OCI-LY1 (cell line): Measurements from ENCODE around the gene CNTNAP5.

Experiments used
- H2AFZ ChIP-seq: fragments of 200-600 bp; sonication (generic), shearing (Covaris generic); 2 replicates; pipeline ENCODE4 v1.6.0; 2014; ENCODE audit warnings: antibody characterized with exemption, mild to moderate bottlenecking, low read length
- H3F3A ChIP-seq: fragments of 200-600 bp; sonication (generic), shearing (Covaris generic); 2 replicates; pipeline ENCODE4 v1.6.0; 2014; ENCODE audit warnings: mild to moderate bottlenecking, antibody characterized with exemption, low read length, moderate library complexity; ENCODE audit not compliant: insufficient read depth
- H3K27ac ChIP-seq: fragments of 200-600 bp; sonication (generic); 2 replicates; pipeline ENCODE4 v1.5.1; 2014; ENCODE audit warnings: low read length, mixed run types, mild to moderate bottlenecking, low read depth; ENCODE audit not compliant: poor library complexity, severe bottlenecking
- H3K27me3 ChIP-seq: fragments of 200-600 bp; sonication (generic); 2 replicates; pipeline ENCODE4 v1.6.0; 2014; ENCODE audit warnings: antibody characterized with exemption, mild to moderate bottlenecking, low read length, moderate library complexity; ENCODE audit not compliant: insufficient read depth
- H3K36me3 ChIP-seq: fragments of 200-600 bp; sonication (generic); 2 replicates; pipeline ENCODE4 v1.6.1; 2014; ENCODE audit warnings: mild to moderate bottlenecking, antibody characterized with exemption, low read length, moderate library complexity, mixed read lengths; ENCODE audit not compliant: insufficient read depth
- H3K4me1 ChIP-seq: fragments of 200-600 bp; sonication (generic); 2 replicates; pipeline ENCODE4 v1.5.1; 2014; ENCODE audit warnings: mild to moderate bottlenecking, low read length, moderate library complexity; ENCODE audit not compliant: insufficient read depth, severe bottlenecking
- H3K4me2 ChIP-seq: fragments of 200-600 bp; sonication (generic), shearing (Covaris generic); 2 replicates; pipeline ENCODE4 v1.6.1; 2014; ENCODE audit warnings: low read length
- H3K4me3 ChIP-seq: fragments of 200-600 bp; sonication (generic); 2 replicates; pipeline ENCODE4 v1.5.1; 2014; ENCODE audit warnings: low read length, low read depth, mild to moderate bottlenecking, mixed read lengths; ENCODE audit not compliant: poor library complexity, severe bottlenecking
- H3K79me2 ChIP-seq: fragments of 200-600 bp; shearing (Covaris generic); 2 replicates; pipeline ENCODE4 v1.6.1; 2016; ENCODE audit warnings: mixed run types, low read length, mixed read lengths; ENCODE audit not compliant: insufficient read depth
- H3K9ac ChIP-seq: fragments of 200-600 bp; sonication (generic), shearing (Covaris generic); 2 replicates; pipeline ENCODE4 v1.6.1; 2014; ENCODE audit warnings: mild to moderate bottlenecking, low read length, mixed read lengths
- H3K9me2 ChIP-seq: fragments of 200-600 bp; sonication (generic), shearing (Covaris generic); 2 replicates; pipeline ENCODE4 v1.6.1; 2014; ENCODE audit warnings: low read depth, mild to moderate bottlenecking, low read length, mixed read lengths
- H3K9me3 ChIP-seq: fragments of 200-600 bp; shearing (Covaris generic); 2 replicates; pipeline ENCODE4 v1.6.1; 2014; ENCODE audit warnings: low read length, mixed read lengths
- H4K20me1 ChIP-seq: fragments of 200-600 bp; sonication (generic), shearing (Covaris generic); 2 replicates; pipeline ENCODE4 v1.6.0; 2016; ENCODE audit warnings: mild to moderate bottlenecking, low read length; ENCODE audit not compliant: insufficient read depth
- CTCF ChIP-seq: fragments of 200-600 bp; sonication (generic), shearing (Covaris generic); IDR thresholded peaks from 2 replicates; pipeline ENCODE4 v1.5.1; 2017; ENCODE audit warnings: mild to moderate bottlenecking, antibody characterized with exemption, low read length, moderate library complexity, mixed read lengths
- EZH2 ChIP-seq: fragments of 200-600 bp; sonication (generic), shearing (Covaris generic); IDR thresholded peaks from 2 replicates; pipeline ENCODE4 v1.8.0; 2017; ENCODE audit warnings: borderline replicate concordance, mixed run types, mild to moderate bottlenecking, antibody characterized with exemption, low read length, moderate library complexity, mixed read lengths

The CNTNAP5 gene

DNA sequence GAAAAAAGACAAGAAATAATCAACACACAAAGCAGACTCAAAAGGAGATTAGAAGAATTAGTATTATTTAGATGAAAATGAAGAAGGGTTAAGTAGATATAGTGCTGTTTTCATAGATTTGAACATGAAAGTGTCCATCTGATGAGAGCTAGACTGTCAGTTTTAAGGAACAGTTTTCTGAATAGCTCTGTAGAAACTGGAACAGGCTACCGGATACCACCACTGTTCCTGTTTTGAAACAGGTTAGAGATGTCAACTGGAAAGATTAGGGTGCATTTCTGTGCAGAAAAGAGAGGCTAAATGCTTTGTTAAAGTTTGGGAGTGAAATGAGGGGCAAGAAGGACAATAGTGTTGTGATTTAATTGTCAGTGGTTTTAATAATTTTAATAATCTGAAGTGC, 908.8 kb downstream of the CNTNAP5 start:
- Histone ChIP-seq H3K4me3 (no peak overlapping the region), H3F3A (no peaks in the 10 kb centered on the region), H3K27me3 (no peaks in the 10 kb centered on the region)

GRCh38 chr2:124953921-124954320, 928.8 kb downstream of the CNTNAP5 start:
- Histone ChIP-seq H3K9me3 (no peaks in the 10 kb centered on the region), H3K4me1 (no peaks in the 10 kb centered on the region), H3F3A (no peaks in the 10 kb centered on the region), H3K4me3 (no peak overlapping the region), H3K27me3 (no peaks in the 10 kb centered on the region), H3K79me2 (no peaks in the 10 kb centered on the region), H3K36me3 (no peaks in the 10 kb centered on the region), H3K27ac (no peak overlapping the region), H4K20me1 (no peaks in the 10 kb centered on the region), H2AFZ (no peak overlapping the region), H3K9me2 (no peaks in the 10 kb centered on the region), H3K9ac (no peak overlapping the region), H3K4me2 (no peak overlapping the region)
- TF ChIP-seq EZH2 (no peak), CTCF (no peak)

More for the DNA sequence above, 908.8 kb downstream of the CNTNAP5 start:
- TF ChIP-seq CTCF (no peak), EZH2 (no peak)
- Histone ChIP-seq H3K9me3 (no peaks in the 10 kb centered on the region), H3K36me3 (no peaks in the 10 kb centered on the region), H3K9me2 (no peaks in the 10 kb centered on the region), H3K27ac (no peak overlapping the region), H3K79me2 (no peaks in the 10 kb centered on the region), H4K20me1 (no peaks in the 10 kb centered on the region), H2AFZ (no peak overlapping the region), H3K9ac (no peak overlapping the region), H3K4me1 (no peaks in the 10 kb centered on the region), H3K4me2 (no peak overlapping the region)

DNA sequence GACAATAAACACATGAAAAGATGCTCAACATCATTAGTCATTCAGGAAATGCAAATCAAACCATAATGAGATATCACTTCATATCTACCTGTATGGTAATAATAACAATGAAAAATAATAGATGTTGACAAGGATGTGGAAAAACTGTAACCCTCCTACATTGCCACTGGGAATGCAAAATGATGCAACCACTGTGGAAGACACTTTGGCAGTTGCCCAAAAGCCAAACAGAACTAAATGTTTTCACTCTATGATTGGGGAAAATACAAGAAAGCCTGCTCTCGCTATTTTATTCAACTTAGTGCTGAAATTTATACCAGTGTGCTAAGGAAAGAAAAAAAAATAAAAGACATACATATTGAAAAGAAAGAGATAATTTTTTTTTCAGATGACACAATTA, 934.5 kb downstream of the CNTNAP5 start:
- Histone ChIP-seq H3K9ac (no peak overlapping the region), H3K79me2 (no peaks in the 10 kb centered on the region), H3K36me3 (no peaks in the 10 kb centered on the region), H3K27ac (no peak overlapping the region), H3K4me3 (no peak overlapping the region), H3K9me2 (no peaks in the 10 kb centered on the region), H3K27me3 (no peaks in the 10 kb centered on the region), H2AFZ (no peak overlapping the region), H3F3A (no peaks in the 10 kb centered on the region), H3K4me2 (no peak overlapping the region), H3K9me3 (no peaks in the 10 kb centered on the region), H4K20me1 (no peaks in the 10 kb centered on the region), H3K4me1 (no peaks in the 10 kb centered on the region)
- TF ChIP-seq EZH2 = no peak
- TF ChIP-seq CTCF = no peak
